GDM1 (cell line): ENCODE measurements around the gene TENM4.

ENCODE experiments used
- DNase-seq: peaks from one replicate; lab custom pipeline; 2025; lab: John Stamatoyannopoulos, UW

Gene TENM4

GRCh38 chr11:79447038-79447786 lies 6.4 kb upstream of the TENM4 start:
- no peak for DNase-seq

GRCh38 chr11:79444923-79445322 lies 4.1 kb upstream of the TENM4 start:
- DNase-seq = no peak

GRCh38 chr11:79441461-79441875 lies 638 bp upstream of the TENM4 start:
- DNase-seq = no peak

- no peak for DNase-seq
Observed at GRCh38 chr11:79439886-79440570, 802 bp downstream of the TENM4 start.

- no peak for DNase-seq
Observed at GRCh38 chr11:79439410-79439885, 1.4 kb downstream of the TENM4 start.

GRCh38 chr11:79438631-79439409 lies 2.0 kb downstream of the TENM4 start:
- DNase-seq = no peak

GRCh38 chr11:79437981-79438630 lies 2.7 kb downstream of the TENM4 start:
- no peak for DNase-seq

GRCh38 chr11:79437278-79437980 lies 3.4 kb downstream of the TENM4 start:
- no peak for DNase-seq

GRCh38 chr11:79436919-79437277 lies 3.9 kb downstream of the TENM4 start:
- no peak for DNase-seq

- DNase-seq = no peak
Observed at GRCh38 chr11:79434283-79434682, 6.5 kb downstream of the TENM4 start.

GRCh38 chr11:79432138-79432537 lies 8.7 kb downstream of the TENM4 start:
- no peak for DNase-seq

GRCh38 chr11:79431535-79431934 lies 9.3 kb downstream of the TENM4 start:
- DNase-seq = no peak

GRCh38 chr11:79430280-79430679 lies 10.6 kb downstream of the TENM4 start:
- DNase-seq = no peak

- no peak for DNase-seq
Observed at GRCh38 chr11:79428406-79428805, 12.4 kb downstream of the TENM4 start.

GRCh38 chr11:79427611-79428327 lies 13.1 kb downstream of the TENM4 start:
- no peak for DNase-seq

- no peak for DNase-seq
Observed at GRCh38 chr11:79427126-79427525, 13.7 kb downstream of the TENM4 start.

GRCh38 chr11:79425463-79425862 lies 15.4 kb downstream of the TENM4 start:
- no peak for DNase-seq

- DNase-seq = no peak
Observed at GRCh38 chr11:79423736-79424135, 17.1 kb downstream of the TENM4 start.

- no peak for DNase-seq
Observed at GRCh38 chr11:79422866-79423265, 18.0 kb downstream of the TENM4 start.

- no peak for DNase-seq
Observed at GRCh38 chr11:79421820-79422219, 19.0 kb downstream of the TENM4 start.

- no peak for DNase-seq
Observed at GRCh38 chr11:79419120-79419519, 21.7 kb downstream of the TENM4 start.
